ENCODE measurements around the gene C1QTNF3. TPM values are rescaled to one million over a fixed set of nuclear protein-coding genes. Genes with fewer than 3 reads are reported as not detected.

C1QTNF3 gene
- total and polyA plus RNA-seq, 12 donors: 0.42 to 13.0 (median 1.9) TPM

- WGBS, 4 donors: 96 to 100% (median 100%) methylated on average over 1 of the region's 1 CpG
- Histone ChIP-seq H3K4me1 (replicated peaks in 1 of 2) (no peaks in the 10 kb centered on the region), H3K4me3 (no peak overlapping the region), H3K36me3 (replicated peaks in 1 of 2) (no peaks in the 10 kb centered on the region), H3K27me3 (no peaks in the 10 kb centered on the region), H3K27ac (no peak overlapping the region), H3K9me3 (replicated peaks in 1 of 3) (no peaks in the 10 kb centered on the region)
- intact Hi-C loops (cut with DNase I): no loop called here
- DNase-seq: no peak
- TF ChIP-seq POLR2A (IDR thresholded peaks at IDR 0.05) (no peak), CTCF (IDR thresholded peaks at IDR 0.05) (no peak)
These were observed 17.0 kb upstream of the C1QTNF3 start for GRCh38 chr5:34059977-34060376.

- Histone ChIP-seq H3K27me3 (no peaks in the 10 kb centered on the region), H3K36me3 (replicated peaks in 1 of 2) (no peaks in the 10 kb centered on the region), H3K4me1 (replicated peaks in 1 of 2) (no peaks in the 10 kb centered on the region), H3K9me3 (replicated peaks in 1 of 3) (no peaks in the 10 kb centered on the region), H3K27ac (no peak overlapping the region), H3K4me3 (no peak overlapping the region)
- 97 to 100% (median 99%) methylated on average over 2 of the region's 2 CpGs for WGBS, 4 donors
- intact Hi-C loops (cut with DNase I): no loop called here
- TF ChIP-seq CTCF (IDR thresholded peaks at IDR 0.05) (no peak), POLR2A (IDR thresholded peaks at IDR 0.05) (no peak)
- no peak for DNase-seq
These were observed 15.5 kb upstream of the C1QTNF3 start for GRCh38 chr5:34058532-34058931.

- no peak overlapping the region for H3K4me3 ChIP-seq
- DNase-seq: no peak
- H3K27me3 ChIP-seq: no peaks in the 10 kb centered on the region
- intact Hi-C loops (cut with DNase I): no loop called here
- TF ChIP-seq POLR2A (IDR thresholded peaks at IDR 0.05): no peak
- no peak for TF ChIP-seq CTCF (IDR thresholded peaks at IDR 0.05)
- no peaks in the 10 kb centered on the region for H3K9me3 ChIP-seq (replicated peaks in 1 of 3)
- no peaks in the 10 kb centered on the region for H3K36me3 ChIP-seq (replicated peaks in 1 of 2)
- no peak overlapping the region for H3K27ac ChIP-seq
- 90 to 98% (median 98%) methylated on average over 5 of the region's 5 CpGs for WGBS, 4 donors
- H3K4me1 ChIP-seq (replicated peaks in 1 of 2): no peaks in the 10 kb centered on the region
These were observed 14.6 kb upstream of the C1QTNF3 start for GRCh38 chr5:34057569-34057968.

- Histone ChIP-seq H3K27ac (no peak overlapping the region), H3K27me3 (no peaks in the 10 kb centered on the region), H3K4me3 (no peak overlapping the region), H3K4me1 (replicated peaks in 1 of 2) (no peaks in the 10 kb centered on the region), H3K9me3 (replicated peaks in 1 of 3) (no peaks in the 10 kb centered on the region), H3K36me3 (replicated peaks in 1 of 2) (no peaks in the 10 kb centered on the region)
- TF ChIP-seq CTCF (IDR thresholded peaks at IDR 0.05) (no peak), POLR2A (IDR thresholded peaks at IDR 0.05) (no peak)
- WGBS, 4 donors: 96 to 98% (median 96%) methylated on average over 3 of the region's 3 CpGs
- DNase-seq: no peak
- intact Hi-C loops (cut with DNase I): no loop called here
These were observed 14.1 kb upstream of the C1QTNF3 start for GRCh38 chr5:34057118-34057517.
